ENCODE measurements around the gene CLPTM1L.

CLPTM1L gene

GRCh38 chr5:1370006-1370405 lies 25.1 kb upstream of the CLPTM1L start:
- no peaks in the 10 kb centered on the region for H3K36me3 ChIP-seq (ENCODE audit: low read depth)
- DNase-seq (ENCODE audit: low spot score) (no peak), ATAC-seq (ENCODE audit: low read depth) (no peak)
- no peak overlapping the region for H3K27ac ChIP-seq (ENCODE audit: poor library complexity, severe bottlenecking)
- no peak for TF ChIP-seq CTCF (IDR thresholded peaks at IDR 0.05; ENCODE audit: poor library complexity, severe bottlenecking)
- no peak overlapping the region for H3K4me3 ChIP-seq (ENCODE audit: severe bottlenecking)
- H3K27me3 ChIP-seq (ENCODE audit: insufficient read depth, poor library complexity, severe bottlenecking): peaks cover 17% of the 10 kb centered on the region
- H3K9me3 ChIP-seq (ENCODE audit: severe bottlenecking): no peaks in the 10 kb centered on the region
- no peaks in the 10 kb centered on the region for H3K4me1 ChIP-seq (ENCODE audit: insufficient read depth, poor library complexity, severe bottlenecking)

- ATAC-seq (ENCODE audit: low read depth): no peak
- Histone ChIP-seq H3K4me1 (ENCODE audit: insufficient read depth, poor library complexity, severe bottlenecking) (no peaks in the 10 kb centered on the region), H3K9me3 (ENCODE audit: severe bottlenecking) (no peaks in the 10 kb centered on the region), H3K27me3 (ENCODE audit: insufficient read depth, poor library complexity, severe bottlenecking) (peaks cover 29% of the 10 kb centered on the region), H3K4me3 (ENCODE audit: severe bottlenecking) (no peak overlapping the region), H3K27ac (ENCODE audit: poor library complexity, severe bottlenecking) (no peak overlapping the region), H3K36me3 (ENCODE audit: low read depth) (no peaks in the 10 kb centered on the region)
- DNase-seq (ENCODE audit: low spot score): no peak
- TF ChIP-seq CTCF (IDR thresholded peaks at IDR 0.05; ENCODE audit: poor library complexity, severe bottlenecking): no peak
These were observed 23.9 kb upstream of the CLPTM1L start for GRCh38 chr5:1368756-1369155.

GRCh38 chr5:1368236-1368635 lies 23.3 kb upstream of the CLPTM1L start:
- Histone ChIP-seq H3K27ac (ENCODE audit: poor library complexity, severe bottlenecking) (no peak overlapping the region), H3K36me3 (ENCODE audit: low read depth) (no peaks in the 10 kb centered on the region), H3K9me3 (ENCODE audit: severe bottlenecking) (no peaks in the 10 kb centered on the region), H3K4me1 (ENCODE audit: insufficient read depth, poor library complexity, severe bottlenecking) (no peaks in the 10 kb centered on the region), H3K4me3 (ENCODE audit: severe bottlenecking) (no peak overlapping the region), H3K27me3 (ENCODE audit: insufficient read depth, poor library complexity, severe bottlenecking) (peaks cover 35% of the 10 kb centered on the region)
- TF ChIP-seq CTCF (IDR thresholded peaks at IDR 0.05; ENCODE audit: poor library complexity, severe bottlenecking): no peak
- ATAC-seq (ENCODE audit: low read depth): no peak
- no peak for DNase-seq (ENCODE audit: low spot score)

- ATAC-seq (ENCODE audit: low read depth) (no peak), DNase-seq (ENCODE audit: low spot score) (no peak)
- Histone ChIP-seq H3K4me1 (ENCODE audit: insufficient read depth, poor library complexity, severe bottlenecking) (no peaks in the 10 kb centered on the region), H3K9me3 (ENCODE audit: severe bottlenecking) (no peaks in the 10 kb centered on the region), H3K27me3 (ENCODE audit: insufficient read depth, poor library complexity, severe bottlenecking) (peaks cover 42% of the 10 kb centered on the region), H3K4me3 (ENCODE audit: severe bottlenecking) (no peak overlapping the region), H3K36me3 (ENCODE audit: low read depth) (no peaks in the 10 kb centered on the region), H3K27ac (ENCODE audit: poor library complexity, severe bottlenecking) (no peak overlapping the region)
- TF ChIP-seq CTCF (IDR thresholded peaks at IDR 0.05; ENCODE audit: poor library complexity, severe bottlenecking): no peak
These were observed 22.2 kb upstream of the CLPTM1L start for GRCh38 chr5:1367149-1367548.

- TF ChIP-seq CTCF (IDR thresholded peaks at IDR 0.05; ENCODE audit: poor library complexity, severe bottlenecking): no peak
- Histone ChIP-seq H3K27me3 (ENCODE audit: insufficient read depth, poor library complexity, severe bottlenecking) (peaks cover 42% of the 10 kb centered on the region), H3K4me1 (ENCODE audit: insufficient read depth, poor library complexity, severe bottlenecking) (no peaks in the 10 kb centered on the region), H3K9me3 (ENCODE audit: severe bottlenecking) (no peaks in the 10 kb centered on the region), H3K4me3 (ENCODE audit: severe bottlenecking) (no peak overlapping the region), H3K36me3 (ENCODE audit: low read depth) (no peaks in the 10 kb centered on the region), H3K27ac (ENCODE audit: poor library complexity, severe bottlenecking) (no peak overlapping the region)
- no peak for ATAC-seq (ENCODE audit: low read depth)
- DNase-seq (ENCODE audit: low spot score): no peak
These were observed 21.6 kb upstream of the CLPTM1L start for GRCh38 chr5:1366514-1366913.
